K562 (cell line): Measurements from ENCODE around the gene TLCD1. TPM values are rescaled to one million over a fixed set of nuclear protein-coding genes. Genes with fewer than 3 reads are reported as not detected.
A peak's percentile ranks its signal among the peaks of the same experiment; 100 is the strongest.

Source experiments
- KAT7 ChIP-seq: sonication (generic); formaldehyde crosslinking; IDR thresholded peaks from 2 replicates; pipeline ENCODE4 v1.8.0; 2022; ENCODE audit warnings: missing genetic modification reagents, mild to moderate bottlenecking, borderline replicate concordance
- MAZ ChIP-seq, 2 experiments: fragments of 450-650 bp in 1 of 2; sonication (generic) in 1 of 2; formaldehyde crosslinking; IDR thresholded peaks in 1 of 2; conservative IDR thresholded peaks in 1 of 2; 2 replicates each; pipeline versions ENCODE4 v1.4.0 to v1.5.0; 2020; ENCODE audit warnings: mild to moderate bottlenecking in 1 of 2, missing genetic modification reagents in 1 of 2
- MTA1 ChIP-seq: fragments of 450-650 bp; IDR thresholded peaks from 2 replicates; pipeline ENCODE4 v1.6.1; 2017; ENCODE audit warnings: borderline replicate concordance
- RREB1 ChIP-seq: fragments of 250-450 bp; sonication (Bioruptor Pico); IDR thresholded peaks from 2 replicates; pipeline ENCODE4 v1.4.0; 2020
- SAFB ChIP-seq: fragments of 200-400 bp; formaldehyde crosslinking; IDR thresholded peaks from 2 replicates; pipeline ENCODE4 v1.6.1; 2017; ENCODE audit warnings: low read depth, low read length, borderline replicate concordance
- SMAD3 ChIP-seq: fragments of 450-650 bp; formaldehyde crosslinking; conservative IDR thresholded peaks from 2 replicates; pipeline ENCODE4 v1.4.0; 2020; ENCODE audit warnings: mild to moderate bottlenecking
- SMAD4 ChIP-seq: fragments of 250-450 bp; sonication (Bioruptor Pico); conservative IDR thresholded peaks from 2 replicates; pipeline ENCODE4 v1.8.0; 2021; ENCODE audit warnings: inconsistent platforms, mild to moderate bottlenecking, moderate library complexity
- ZBTB7A ChIP-seq: IDR thresholded peaks from 2 replicates; pipeline ENCODE4 v1.6.1; 2011; ENCODE audit warnings: low read depth, mild to moderate bottlenecking, low read length, moderate library complexity, borderline replicate concordance; ENCODE audit not compliant: control insufficient read depth
- ZFX ChIP-seq: sonication (generic); formaldehyde crosslinking; IDR thresholded peaks from 2 replicates; pipeline ENCODE4 v1.8.0; 2022; ENCODE audit warnings: mild to moderate bottlenecking, missing genetic modification reagents, moderate library complexity
- ZNF140 ChIP-seq: fragments of 250-450 bp; sonication (Bioruptor Pico); IDR thresholded peaks from 2 replicates; pipeline ENCODE4 v1.8.0; 2021; ENCODE audit warnings: moderate library complexity, mild to moderate bottlenecking, inconsistent platforms
- ZNF232 ChIP-seq: sonication (generic); formaldehyde crosslinking; IDR thresholded peaks from 2 replicates; pipeline ENCODE4 v1.8.0; 2022; ENCODE audit warnings: mild to moderate bottlenecking, missing genetic modification reagents
- polyA plus RNA-seq, 8 experiments: library from polyadenylated mRNA; depleted of rRNA in 4 of 8; stranded (reverse) in 5 of 8; unstranded in 3 of 8; fragments of >200 nt; fragmentation: Nextera tagmentation in 2 of 8; fragmentation: Illumina TruSeq in 1 of 8; extraction: Ambion mirVana in 2 of 8; extraction: Trizol in 1 of 8; gene quantifications; 2 replicates each; pipeline versions ENCODE4 v1.2.1 to v1.2.3, GENCODE V29; 2011 to 2014; ENCODE audit warnings: inconsistent platforms in 1 of 8, missing spikeins in 1 of 8
- total RNA-seq, 7 experiments: library from RNA; depleted of rRNA in 6 of 7; stranded (reverse); fragments of >200 nt in 6 of 7; fragmentation: Illumina TruSeq in 2 of 7; extraction: Trizol in 2 of 7; gene quantifications; 2 replicates each; pipeline versions ENCODE4 v1.2.1 to v1.2.3, GENCODE V29; 2011 to 2021; ENCODE audit warnings: low replicate concordance in 1 of 7
- TF ChIP-seq, protein P1 (sequence below), 2 experiments: IDR thresholded peaks; 2 replicates each; pipeline ENCODE4 v1.6.1; 2011; ENCODE audit warnings: borderline replicate concordance in 1 of 2, control low read depth in 1 of 2, low read depth in 1 of 2, low read length in 1 of 2, mild to moderate bottlenecking in 1 of 2, mixed read lengths in 1 of 2, moderate library complexity in 1 of 2; ENCODE audit not compliant: insufficient read depth in 1 of 2, insufficient read length in 1 of 2, poor library complexity in 1 of 2, severe bottlenecking in 1 of 2; ENCODE audit errors: extremely low read depth in 1 of 2
- TF ChIP-seq, protein P2 (sequence below): fragments of 450-650 bp; IDR thresholded peaks from 2 replicates; pipeline ENCODE4 v1.6.1; 2017; ENCODE audit warnings: antibody characterized with exemption, mild to moderate bottlenecking
- TF ChIP-seq, protein P3 (sequence below), 2 experiments: fragments of 450-650 bp in 1 of 2; sonication (generic) in 1 of 2; formaldehyde crosslinking; conservative IDR thresholded peaks; 2 replicates each; pipeline versions ENCODE4 v1.4.0 to v1.8.1; 2020 to 2022; ENCODE audit warnings: mild to moderate bottlenecking in 1 of 2, missing genetic modification reagents in 1 of 2

Gene TLCD1
- total and polyA plus RNA-seq, 9 of the 15 experiments (the other 6 are each of a cell fraction or from before 2014, with no cell fraction given) = 6.8 to 37.7 (median 21.7) TPM

DNA sequence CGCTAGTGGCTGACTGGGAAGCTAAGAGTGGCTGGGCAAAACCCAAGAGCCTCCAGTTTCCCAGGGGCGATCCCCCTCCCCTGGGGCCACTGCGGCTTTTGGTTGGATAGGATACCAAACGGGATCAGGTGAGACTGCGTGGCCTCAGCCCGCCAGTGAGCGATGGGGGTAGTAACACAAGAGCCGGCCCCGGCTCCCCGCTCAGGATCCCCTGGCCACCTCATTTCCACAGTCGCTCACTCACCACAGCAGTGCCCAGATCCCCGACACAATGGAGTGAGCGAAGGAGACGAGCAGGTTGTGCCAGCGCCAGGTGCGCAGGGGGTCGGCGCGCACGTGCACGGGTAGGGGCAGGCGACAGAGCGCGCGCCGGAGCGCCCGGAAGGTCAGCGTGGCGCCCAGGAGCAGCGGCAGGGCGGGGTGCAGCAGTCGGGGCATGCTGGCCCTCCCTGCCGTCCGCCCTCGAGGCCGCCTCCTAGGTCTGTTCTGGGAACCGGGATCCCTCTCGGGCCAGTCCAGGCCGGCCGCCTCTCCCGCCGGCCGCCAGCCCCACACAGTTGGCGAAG lies 290 bp downstream of the TLCD1 start (continued):
- TF ChIP-seq RREB1 (no peak), ZNF140 (CRISPR knock-in tag) (no peak), SMAD4 (CRISPR knock-in tag) (peak; percentile 82; the same call in 1 of the 2 replicates), KAT7 (CRISPR knock-in tag) (0 out of 2 replicates have a peak, but pooled peaks have one; percentile 19), SAFB (peak; percentile 66; the same call in 1 of the 2 replicates), ZFX (peak; percentile 80), ZNF232 (CRISPR knock-in tag) (0 out of 2 replicates have a peak, but pooled peaks have one; percentile 50), MTA1 (0 out of 2 replicates have a peak, but pooled peaks have one; percentile 18), ZBTB7A (peak; percentile 17; the same call in 1 of the 2 replicates), MAZ (CRISPR knock-in tag; conservative IDR thresholded peaks at IDR 0.05 in 1 of 2, IDR thresholded peaks at IDR 0.05 in 1 of 2) (peak; percentile 84 to 94), SMAD3 (no peak)
- TF ChIP-seq, protein P1, sequence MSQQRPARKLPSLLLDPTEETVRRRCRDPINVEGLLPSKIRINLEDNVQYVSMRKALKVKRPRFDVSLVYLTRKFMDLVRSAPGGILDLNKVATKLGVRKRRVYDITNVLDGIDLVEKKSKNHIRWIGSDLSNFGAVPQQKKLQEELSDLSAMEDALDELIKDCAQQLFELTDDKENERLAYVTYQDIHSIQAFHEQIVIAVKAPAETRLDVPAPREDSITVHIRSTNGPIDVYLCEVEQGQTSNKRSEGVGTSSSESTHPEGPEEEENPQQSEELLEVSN (IDR thresholded peaks at IDR 0.05; ENCODE audit: borderline replicate concordance in 1 of 2, extremely low read depth in 1 of 2, insufficient read depth in 1 of 2, insufficient read length in 1 of 2, low read depth in 1 of 2, low read length in 1 of 2, poor library complexity in 1 of 2, severe bottlenecking in 1 of 2) = peak; percentile 85 to 95
- TF ChIP-seq, protein P2, sequence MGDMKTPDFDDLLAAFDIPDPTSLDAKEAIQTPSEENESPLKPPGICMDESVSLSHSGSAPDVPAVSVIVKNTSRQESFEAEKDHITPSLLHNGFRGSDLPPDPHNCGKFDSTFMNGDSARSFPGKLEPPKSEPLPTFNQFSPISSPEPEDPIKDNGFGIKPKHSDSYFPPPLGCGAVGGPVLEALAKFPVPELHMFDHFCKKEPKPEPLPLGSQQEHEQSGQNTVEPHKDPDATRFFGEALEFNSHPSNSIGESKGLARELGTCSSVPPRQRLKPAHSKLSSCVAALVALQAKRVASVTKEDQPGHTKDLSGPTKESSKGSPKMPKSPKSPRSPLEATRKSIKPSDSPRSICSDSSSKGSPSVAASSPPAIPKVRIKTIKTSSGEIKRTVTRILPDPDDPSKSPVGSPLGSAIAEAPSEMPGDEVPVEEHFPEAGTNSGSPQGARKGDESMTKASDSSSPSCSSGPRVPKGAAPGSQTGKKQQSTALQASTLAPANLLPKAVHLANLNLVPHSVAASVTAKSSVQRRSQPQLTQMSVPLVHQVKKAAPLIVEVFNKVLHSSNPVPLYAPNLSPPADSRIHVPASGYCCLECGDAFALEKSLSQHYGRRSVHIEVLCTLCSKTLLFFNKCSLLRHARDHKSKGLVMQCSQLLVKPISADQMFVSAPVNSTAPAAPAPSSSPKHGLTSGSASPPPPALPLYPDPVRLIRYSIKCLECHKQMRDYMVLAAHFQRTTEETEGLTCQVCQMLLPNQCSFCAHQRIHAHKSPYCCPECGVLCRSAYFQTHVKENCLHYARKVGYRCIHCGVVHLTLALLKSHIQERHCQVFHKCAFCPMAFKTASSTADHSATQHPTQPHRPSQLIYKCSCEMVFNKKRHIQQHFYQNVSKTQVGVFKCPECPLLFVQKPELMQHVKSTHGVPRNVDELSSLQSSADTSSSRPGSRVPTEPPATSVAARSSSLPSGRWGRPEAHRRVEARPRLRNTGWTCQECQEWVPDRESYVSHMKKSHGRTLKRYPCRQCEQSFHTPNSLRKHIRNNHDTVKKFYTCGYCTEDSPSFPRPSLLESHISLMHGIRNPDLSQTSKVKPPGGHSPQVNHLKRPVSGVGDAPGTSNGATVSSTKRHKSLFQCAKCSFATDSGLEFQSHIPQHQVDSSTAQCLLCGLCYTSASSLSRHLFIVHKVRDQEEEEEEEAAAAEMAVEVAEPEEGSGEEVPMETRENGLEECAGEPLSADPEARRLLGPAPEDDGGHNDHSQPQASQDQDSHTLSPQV = no peak
- TF ChIP-seq, protein P3, sequence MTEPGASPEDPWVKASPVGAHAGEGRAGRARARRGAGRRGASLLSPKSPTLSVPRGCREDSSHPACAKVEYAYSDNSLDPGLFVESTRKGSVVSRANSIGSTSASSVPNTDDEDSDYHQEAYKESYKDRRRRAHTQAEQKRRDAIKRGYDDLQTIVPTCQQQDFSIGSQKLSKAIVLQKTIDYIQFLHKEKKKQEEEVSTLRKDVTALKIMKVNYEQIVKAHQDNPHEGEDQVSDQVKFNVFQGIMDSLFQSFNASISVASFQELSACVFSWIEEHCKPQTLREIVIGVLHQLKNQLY (CRISPR knock-in tag; conservative IDR thresholded peaks at IDR 0.05) = peak in 1 of 2 experiments; percentile 81; a peak in 1 of 4 replicates
